Endothelial cell (in vitro differentiated cells): ENCODE data around the gene CYTH2. TPM values are rescaled to one million over a fixed set of nuclear protein-coding genes. Genes with fewer than 3 reads are reported as not detected.
A peak's percentile ranks its signal among the peaks of the same experiment; 100 is the strongest.

Experiments used
- DNase-seq: peaks from one replicate; pipeline ENCODE4 v3.0.0; 2021; ENCODE audit warnings: low spot score
- H3K27ac Mint-ChIP-seq: one replicate; pipeline ENCODE4 v1.8.0; 2021; ENCODE audit warnings: mixed read lengths, inconsistent platforms; ENCODE audit not compliant: unreplicated experiment
- H3K27me3 Mint-ChIP-seq: one replicate; pipeline ENCODE4 v1.8.0; 2021; ENCODE audit warnings: mild to moderate bottlenecking, moderate library complexity, mixed read lengths, inconsistent platforms; ENCODE audit not compliant: unreplicated experiment
- H3K36me3 Mint-ChIP-seq: one replicate; pipeline ENCODE4 v1.8.0; 2021; ENCODE audit warnings: mild to moderate bottlenecking, low read depth, mixed read lengths, inconsistent platforms; ENCODE audit not compliant: unreplicated experiment
- H3K4me1 Mint-ChIP-seq: one replicate; pipeline ENCODE4 v1.8.0; 2021; ENCODE audit warnings: mild to moderate bottlenecking, mixed read lengths, inconsistent platforms; ENCODE audit not compliant: unreplicated experiment
- H3K4me3 Mint-ChIP-seq: one replicate; pipeline ENCODE4 v1.8.0; 2021; ENCODE audit warnings: mild to moderate bottlenecking, mixed read lengths, inconsistent platforms; ENCODE audit not compliant: unreplicated experiment
- H3K9me3 Mint-ChIP-seq: one replicate; pipeline ENCODE4 v1.8.0; 2021; ENCODE audit warnings: mixed read lengths, inconsistent platforms; ENCODE audit not compliant: unreplicated experiment
- CTCF ChIP-seq: fragments of 200-600 bp; sonication (generic); IDR thresholded peaks from one replicate; pipeline ENCODE4 v1.5.0; 2021; ENCODE audit warnings: antibody characterized with exemption; ENCODE audit not compliant: unreplicated experiment
- total RNA-seq: library from RNA; stranded (reverse); fragmentation: NEBNext Ultra II Directional; extraction: Animal tissue kit (Norgen Biotek cat#: 25700); gene quantifications from one replicate; pipeline ENCODE4 v1.2.1, GENCODE V29; 2021; ENCODE audit not compliant: unreplicated experiment

CYTH2 gene
- total RNA-seq, 1 donor from 2014 or later: 165 TPM

GRCh38 chr19:48502350-48503018, 33.3 kb downstream of the CYTH2 start:
- Mint-ChIP-seq H3K4me1 (peaks cover 6% of the 10 kb centered on the region), H3K9me3 (no peaks in the 10 kb centered on the region), H3K36me3 (no peaks in the 10 kb centered on the region), H3K4me3 (no peak overlapping the region), H3K27me3 (peaks cover 18% of the 10 kb centered on the region), H3K27ac (no peak overlapping the region)
- DNase-seq: no peak
- no peak for TF ChIP-seq CTCF

GRCh38 chr19:48506138-48506733, 37.1 kb downstream of the CYTH2 start:
- H3K9me3 Mint-ChIP-seq: no peaks in the 10 kb centered on the region
- H3K4me3 Mint-ChIP-seq: no peak overlapping the region
- H3K36me3 Mint-ChIP-seq: no peaks in the 10 kb centered on the region
- peak overlapping the region; percentile 48 for H3K27ac Mint-ChIP-seq
- no peak for DNase-seq
- peaks cover 8% of the 10 kb centered on the region for H3K4me1 Mint-ChIP-seq
- TF ChIP-seq CTCF: peak; percentile 64
- peaks cover 28% of the 10 kb centered on the region for H3K27me3 Mint-ChIP-seq

- Mint-ChIP-seq H3K9me3 (no peaks in the 10 kb centered on the region), H3K27me3 (peaks cover 24% of the 10 kb centered on the region), H3K36me3 (no peaks in the 10 kb centered on the region), H3K4me3 (no peak overlapping the region), H3K27ac (no peak overlapping the region), H3K4me1 (peaks cover 8% of the 10 kb centered on the region)
- no peak for TF ChIP-seq CTCF
- DNase-seq: no peak
These were observed 38.8 kb downstream of the CYTH2 start for GRCh38 chr19:48507911-48508439.

- no peaks in the 10 kb centered on the region for H3K36me3 Mint-ChIP-seq
- H3K9me3 Mint-ChIP-seq: no peaks in the 10 kb centered on the region
- no peak overlapping the region for H3K27ac Mint-ChIP-seq
- no peak for DNase-seq
- peaks cover 8% of the 10 kb centered on the region for H3K4me1 Mint-ChIP-seq
- H3K27me3 Mint-ChIP-seq: peaks cover 20% of the 10 kb centered on the region
- TF ChIP-seq CTCF: no peak
- no peak overlapping the region for H3K4me3 Mint-ChIP-seq
These were observed 39.7 kb downstream of the CYTH2 start for GRCh38 chr19:48508729-48509411.
